Measurements from ENCODE around the gene PRR4. TPM values are rescaled to one million over a fixed set of nuclear protein-coding genes. Genes with fewer than 3 reads are reported as not detected.

The PRR4 gene
- total and polyA plus RNA-seq, 9 of the 15 experiments (the other 6 are each of a cell fraction or from before 2014, with no cell fraction given), result 0.45 to 5.0 (median 1.8) TPM

GRCh38 chr12:10810068-10810467, 39.2 kb downstream of the PRR4 start, which contains the start of gene TAS2R9 (continued):
- no peak for TF ChIP-seq ZNF592 (IDR thresholded peaks at IDR 0.05)

- ChIA-PET CTCF (ENCODE audit: low intra/inter-chr PET ratio) (no interaction called here), POLR2A (no interaction called here)
- ATAC-seq, result no peak
- Histone ChIP-seq H3K9me1 (ENCODE audit: control insufficient read depth, insufficient read depth, low read length) (no peaks in the 10 kb centered on the region), H4K20me1 (replicated peaks; ENCODE audit: control insufficient read depth, insufficient read depth, low read length) (no peaks in the 10 kb centered on the region), H3K79me2 (ENCODE audit: control insufficient read depth, insufficient read depth, low read length) (no peaks in the 10 kb centered on the region), H3K9me3 (replicated peaks; ENCODE audit: control insufficient read depth, insufficient read depth, low read depth, low read length) (no peaks in the 10 kb centered on the region), H3K9ac (ENCODE audit: insufficient read depth in 1 of 2, low read depth in 2 of 2, low read length in 2 of 2) (no peak within 1 kb of the TSS), H3K27ac (ENCODE audit: extremely low read depth, low read depth, low read length) (no peak within 1 kb of the TSS), H3K4me2 (ENCODE audit: insufficient read depth, low read length) (no peak within 1 kb of the TSS), H2AFZ (ENCODE audit: low read depth, low read length) (no peak within 1 kb of the TSS), H3K36me3 (ENCODE audit: control insufficient read depth, insufficient read depth, low read length) (no peaks in the 10 kb centered on the region), H3K4me1 (replicated peaks in 1 of 2; ENCODE audit: control insufficient read depth in 2 of 2, insufficient read depth in 2 of 2, low read length in 2 of 2) (no peaks in the 10 kb centered on the region), H3K27me3 (ENCODE audit: control insufficient read depth in 2 of 2, insufficient read depth in 2 of 2, low read length in 2 of 2) (no peaks in the 10 kb centered on the region), H3K4me3 (no peak within 1 kb of the TSS)
- no TSS peak for BruUV-seq (replicated peaks)
- 0% methylated on average over 1 of the region's 1 CpG for WGBS (ENCODE audit: insufficient coverage, low coverage, missing lambda C conversion rate)
- intact Hi-C loops (cut with micrococcal nuclease), result no loop called here
- FAIRE-seq, result no peak
- no peak for DNase-seq (ENCODE audit: extremely low read depth in 1 of 4, low spot score in 3 of 4)
- in situ Hi-C loops (cut with MboI), result no loop called here
- TF ChIP-seq ZNF77 (CRISPR knock-in tag; IDR thresholded peaks at IDR 0.05) (no peak), GTF3C2 (IDR thresholded peaks at IDR 0.05; ENCODE audit: borderline replicate concordance, extremely low read depth, insufficient read length) (no peak), GABPA (tag; conservative IDR thresholded peaks at IDR 0.05; ENCODE audit: low read depth) (no peak), ARID4B (CRISPR knock-in tag; IDR thresholded peaks at IDR 0.05) (no peak), ARHGAP35 (IDR thresholded peaks at IDR 0.05; ENCODE audit: partially characterized antibody) (no peak), HINFP (tag; conservative IDR thresholded peaks at IDR 0.05; ENCODE audit: low read depth) (no peak)
These were observed 42.1 kb downstream of the PRR4 start, which contains the start of gene TAS2R8 for GRCh38 chr12:10807186-10807585. Gene TAS2R8 (minus strand): TSS chr12:10807286. CDS start chr12:10806980, 306 bp downstream.

Measured in K562 (cell line).